SU-DHL-6 (cell line): Measurements from ENCODE around the gene RPL6.

Experiments used
- H2AFZ ChIP-seq: fragments of 200-600 bp; sonication (generic); 2 replicates; pipeline ENCODE4 v1.6.1; 2014; ENCODE audit warnings: low read depth, mild to moderate bottlenecking, moderate library complexity, mixed read lengths, antibody characterized with exemption, low read length; ENCODE audit not compliant: severe bottlenecking
- H3F3A ChIP-seq: fragments of 200-600 bp; shearing (Covaris generic); 2 replicates; pipeline ENCODE4 v1.6.0; 2016; ENCODE audit warnings: antibody characterized with exemption, mild to moderate bottlenecking; ENCODE audit not compliant: insufficient read depth
- H3K27ac ChIP-seq: fragments of 200-600 bp; sonication (generic); 2 replicates; pipeline ENCODE4 v1.5.1; 2016; ENCODE audit warnings: low read depth, mild to moderate bottlenecking, low read length, moderate library complexity, mixed read lengths
- H3K27me3 ChIP-seq: fragments of 200-600 bp; sonication (generic), shearing (Covaris generic); 2 replicates; pipeline ENCODE4 v1.6.0; 2014; ENCODE audit warnings: mild to moderate bottlenecking, low read length
- H3K36me3 ChIP-seq: fragments of 200-600 bp; sonication (generic); 2 replicates; pipeline ENCODE4 v1.6.1; 2014; ENCODE audit warnings: mild to moderate bottlenecking, low read length, mixed read lengths
- H3K4me2 ChIP-seq: fragments of 300-600, 200-600 bp; shearing (Covaris generic), sonication (generic); 2 replicates; pipeline ENCODE4 v1.6.0; 2014; ENCODE audit warnings: low read length, low read depth, mild to moderate bottlenecking; ENCODE audit not compliant: poor library complexity, severe bottlenecking
- H3K4me3 ChIP-seq: fragments of 200-600 bp; sonication (generic); 2 replicates; pipeline ENCODE4 v1.5.1; 2014; ENCODE audit warnings: antibody characterized with exemption, low read length, mild to moderate bottlenecking, mixed read lengths; ENCODE audit not compliant: insufficient read depth, poor library complexity, severe bottlenecking
- H3K79me2 ChIP-seq: fragments of 200-600 bp; sonication (generic); 2 replicates; pipeline ENCODE4 v1.6.1; 2014; ENCODE audit warnings: mild to moderate bottlenecking, low read length, moderate library complexity; ENCODE audit not compliant: insufficient read depth
- H3K9ac ChIP-seq: fragments of 200-600 bp; sonication (generic); 2 replicates; pipeline ENCODE4 v1.7.0; 2014; ENCODE audit warnings: mild to moderate bottlenecking, low read length
- H3K9me2 ChIP-seq: fragments of 200-600 bp; sonication (generic); replicated peaks from 2 replicates; pipeline ENCODE4 v1.6.1; 2014; ENCODE audit warnings: low read length; ENCODE audit not compliant: insufficient read depth
- H3K9me3 ChIP-seq: fragments of 200-600 bp; sonication (generic); 2 replicates; pipeline ENCODE4 v1.6.1; 2014; ENCODE audit warnings: low read length, mixed read lengths; ENCODE audit not compliant: insufficient read depth
- H4K20me1 ChIP-seq: fragments of 200-600 bp; sonication (generic); 2 replicates; pipeline ENCODE4 v1.6.1; 2014; ENCODE audit warnings: low read depth, mild to moderate bottlenecking, antibody characterized with exemption, low read length, moderate library complexity, mixed read lengths
- EZH2phosphoT487 ChIP-seq: fragments of 200-600 bp; sonication (generic), shearing (Covaris generic); conservative IDR thresholded peaks from 2 replicates; pipeline ENCODE4 v1.6.1; 2018; ENCODE audit warnings: mild to moderate bottlenecking, antibody characterized with exemption, low read length, moderate library complexity, mixed read lengths
- TF ChIP-seq, protein P1 (sequence below): fragments of 200-600 bp; sonication (generic); IDR thresholded peaks from one replicate; pipeline ENCODE4 v1.5.1; 2017; ENCODE audit warnings: antibody characterized with exemption, mild to moderate bottlenecking, low read length, moderate library complexity; ENCODE audit not compliant: insufficient read depth, poor library complexity, severe bottlenecking

RPL6 gene

GRCh38 chr12:112382866-112383265 is 26.5 kb downstream of the RPL6 start:
- H3K9me2 ChIP-seq = no peaks in the 10 kb centered on the region
- H3K27ac ChIP-seq = peak overlapping the region; percentile 79; the same call in 1 of the 2 replicates
- H3F3A ChIP-seq = no peaks in the 10 kb centered on the region
- no peaks in the 10 kb centered on the region for H4K20me1 ChIP-seq
- peak overlapping the region; percentile 77 for H3K4me2 ChIP-seq
- H3K36me3 ChIP-seq = no peaks in the 10 kb centered on the region
- no peak for TF ChIP-seq EZH2phosphoT487
- TF ChIP-seq, protein P1, sequence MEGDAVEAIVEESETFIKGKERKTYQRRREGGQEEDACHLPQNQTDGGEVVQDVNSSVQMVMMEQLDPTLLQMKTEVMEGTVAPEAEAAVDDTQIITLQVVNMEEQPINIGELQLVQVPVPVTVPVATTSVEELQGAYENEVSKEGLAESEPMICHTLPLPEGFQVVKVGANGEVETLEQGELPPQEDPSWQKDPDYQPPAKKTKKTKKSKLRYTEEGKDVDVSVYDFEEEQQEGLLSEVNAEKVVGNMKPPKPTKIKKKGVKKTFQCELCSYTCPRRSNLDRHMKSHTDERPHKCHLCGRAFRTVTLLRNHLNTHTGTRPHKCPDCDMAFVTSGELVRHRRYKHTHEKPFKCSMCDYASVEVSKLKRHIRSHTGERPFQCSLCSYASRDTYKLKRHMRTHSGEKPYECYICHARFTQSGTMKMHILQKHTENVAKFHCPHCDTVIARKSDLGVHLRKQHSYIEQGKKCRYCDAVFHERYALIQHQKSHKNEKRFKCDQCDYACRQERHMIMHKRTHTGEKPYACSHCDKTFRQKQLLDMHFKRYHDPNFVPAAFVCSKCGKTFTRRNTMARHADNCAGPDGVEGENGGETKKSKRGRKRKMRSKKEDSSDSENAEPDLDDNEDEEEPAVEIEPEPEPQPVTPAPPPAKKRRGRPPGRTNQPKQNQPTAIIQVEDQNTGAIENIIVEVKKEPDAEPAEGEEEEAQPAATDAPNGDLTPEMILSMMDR = no peak
- H3K4me3 ChIP-seq = peak overlapping the region; percentile 83
- peaks cover 28% of the 10 kb centered on the region for H3K79me2 ChIP-seq
- no peaks in the 10 kb centered on the region for H3K27me3 ChIP-seq
- H3K9me3 ChIP-seq = no peaks in the 10 kb centered on the region
- peak overlapping the region; percentile 100 for H2AFZ ChIP-seq
- peak overlapping the region; percentile 74 for H3K9ac ChIP-seq

GRCh38 chr12:112381883-112382796 is 27.3 kb downstream of the RPL6 start, which contains the start of gene HECTD4:
TSS of gene HECTD4 (minus strand) at chr12:112382431. CDS start at chr12:112382128, 303 bp downstream.
- H3K79me2 ChIP-seq = peaks cover 35% of the 10 kb centered on the region
- no peaks in the 10 kb centered on the region for H4K20me1 ChIP-seq
- H3F3A ChIP-seq = no peaks in the 10 kb centered on the region
- no peaks in the 10 kb centered on the region for H3K27me3 ChIP-seq
- peak within 1 kb of the TSS; percentile 100 for H2AFZ ChIP-seq
- H3K9me2 ChIP-seq = no peaks in the 10 kb centered on the region
- H3K9me3 ChIP-seq = no peaks in the 10 kb centered on the region
- peak within 1 kb of the TSS; percentile 79 for H3K27ac ChIP-seq
- TF ChIP-seq, protein P1 = no peak
- TF ChIP-seq EZH2phosphoT487 = no peak
- H3K36me3 ChIP-seq = no peaks in the 10 kb centered on the region
- H3K4me2 ChIP-seq = peak within 1 kb of the TSS; percentile 77
- peak within 1 kb of the TSS; percentile 74 for H3K9ac ChIP-seq
- H3K4me3 ChIP-seq = peak within 1 kb of the TSS; percentile 83

DNA sequence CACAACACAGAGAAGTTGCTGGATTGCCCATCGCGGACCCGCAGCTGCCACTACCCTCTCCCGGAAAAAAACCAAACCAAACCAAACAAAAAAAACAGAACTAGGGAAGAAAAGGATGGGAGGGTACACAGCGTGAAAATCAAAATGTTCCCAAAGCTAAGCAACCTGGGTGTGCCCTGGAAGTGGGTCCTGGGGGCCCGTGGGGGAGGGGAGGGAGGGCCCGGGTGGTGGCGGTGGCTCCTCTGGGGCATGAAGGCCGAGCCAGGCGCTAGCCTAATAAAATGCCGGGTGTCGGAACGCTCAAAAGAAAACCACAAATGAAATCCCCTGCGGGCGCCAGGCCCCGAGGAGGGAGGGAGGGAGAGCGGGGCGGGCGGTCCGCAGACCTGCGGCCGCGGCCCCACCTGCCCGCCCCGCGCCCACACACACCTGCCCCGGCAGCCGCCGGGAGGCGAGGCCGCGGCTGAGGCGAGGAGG is 28.0 kb downstream of the RPL6 start:
- no peak for TF ChIP-seq EZH2phosphoT487
- TF ChIP-seq, protein P1 = no peak
- Histone ChIP-seq H3F3A (no peaks in the 10 kb centered on the region), H3K79me2 (peaks cover 42% of the 10 kb centered on the region), H3K9me3 (no peaks in the 10 kb centered on the region), H3K27me3 (no peaks in the 10 kb centered on the region), H2AFZ (peak overlapping the region; percentile 100), H3K9me2 (no peaks in the 10 kb centered on the region), H3K36me3 (no peaks in the 10 kb centered on the region), H3K4me3 (peak overlapping the region; percentile 83), H3K9ac (peak overlapping the region; percentile 74), H3K4me2 (peak overlapping the region; percentile 77), H4K20me1 (no peaks in the 10 kb centered on the region), H3K27ac (peak overlapping the region; percentile 79)
